HepG2 (cell line): ENCODE data around the gene ETV6. TPM values are rescaled to one million over a fixed set of nuclear protein-coding genes. Genes with fewer than 3 reads are reported as not detected.

Source experiments
- ATAC-seq: fragments of 200-7000 bp; cut with Tn5 transposase; 3 replicates; pipeline ENCODE4 v1.9.1; 2020; ENCODE audit warnings: mild to moderate bottlenecking, moderate library complexity
- BruUV-seq: library from RNA; stranded (reverse); fragments of 400-500 nt; replicated peaks from 2 replicates; lab custom pipeline; 2021; lab: Mats Ljungman, UMichigan
- CTCF ChIA-PET: fragments of 300-600 bp; formaldehyde crosslinking; extraction: SDS; loops from one replicate; lab custom pipeline; 2021; ENCODE audit warnings: low total read pairs, inconsistent platforms, low intra/inter-chr PET ratio; lab: Yijun Ruan, JAX
- POLR2A ChIA-PET: fragments of 350-600 bp; sonication (Branson Sonifier 250); formaldehyde crosslinking; loops from one replicate; lab custom pipeline; 2020; ENCODE audit warnings: antibody characterized with exemption, inconsistent platforms; lab: Yijun Ruan, JAX
- DNase-seq: peaks from one replicate; pipeline ENCODE4 v3.0.0-alpha.2; 2015; ENCODE audit warnings: low spot score
- FAIRE-seq: peaks from 3 replicates; lab custom pipeline; 2011; peaks lifted over from hg19 to GRCh38; lab: Jason Lieb, UNC
- H2AFZ ChIP-seq: one replicate; pipeline ENCODE4 v1.6.1; 2011; ENCODE audit warnings: low read length, inconsistent platforms
- H3K27ac ChIP-seq: fragments of 300-600 bp; 3 replicates; pipeline ENCODE4 v1.8.0; 2011; ENCODE audit warnings: mixed run types, mild to moderate bottlenecking, mixed read lengths, low read length, inconsistent platforms; ENCODE audit not compliant: insufficient read depth; ENCODE audit errors: extremely low read length
- H3K27me3 ChIP-seq, 2 experiments: fragments of 200-600 bp in 1 of 2; 2 replicates in 1 of 2; 3 replicates in 1 of 2; pipeline versions ENCODE4 v1.6.0 to v1.8.0; 2011; ENCODE audit warnings: low read length in 2 of 2, mild to moderate bottlenecking in 2 of 2, moderate library complexity in 2 of 2, inconsistent platforms in 1 of 2; ENCODE audit not compliant: insufficient read depth in 2 of 2, control insufficient read depth in 1 of 2
- H3K36me3 ChIP-seq, 2 experiments: fragments of 200-600 bp in 1 of 2; replicated peaks in 1 of 2; 2 replicates in 1 of 2; 3 replicates in 1 of 2; pipeline versions ENCODE4 v1.5.1 to v1.8.0; 2011; ENCODE audit warnings: low read length in 2 of 2, inconsistent platforms in 1 of 2; ENCODE audit not compliant: insufficient read depth in 2 of 2, control insufficient read depth in 1 of 2
- H3K4me1 ChIP-seq: 2 replicates; pipeline ENCODE4 v1.5.1; 2012; ENCODE audit warnings: low read length, inconsistent platforms; ENCODE audit not compliant: insufficient read depth
- H3K4me2 ChIP-seq: 2 replicates; pipeline ENCODE4 v1.6.0; 2011; ENCODE audit warnings: low read depth, low read length, inconsistent platforms
- H3K4me3 ChIP-seq, 3 experiments: fragments of 200-600 bp in 1 of 3; sonication (generic), shearing (Covaris generic) in 1 of 3; replicated peaks in 1 of 3; 2 replicates each; pipeline ENCODE4 v1.5.1; 2011 to 2016; ENCODE audit warnings: low read length in 3 of 3, inconsistent platforms in 2 of 3, low read depth in 2 of 3, mild to moderate bottlenecking in 2 of 3, control low read depth in 1 of 3, mixed read lengths in 1 of 3; ENCODE audit not compliant: insufficient read depth in 1 of 3
- H3K79me2 ChIP-seq: one replicate; pipeline ENCODE4 v1.6.1; 2011; ENCODE audit warnings: low read length, inconsistent platforms; ENCODE audit not compliant: insufficient read depth
- H3K9ac ChIP-seq: 2 replicates; pipeline ENCODE4 v1.6.0; 2011; ENCODE audit warnings: mild to moderate bottlenecking, low read depth, low read length, inconsistent platforms; ENCODE audit not compliant: insufficient read depth
- H3K9me3 ChIP-seq: 2 replicates; pipeline ENCODE4 v1.5.1; 2012; ENCODE audit warnings: mild to moderate bottlenecking, low read length
- H4K20me1 ChIP-seq: 2 replicates; pipeline ENCODE4 v1.6.0; 2011; ENCODE audit warnings: inconsistent platforms, mild to moderate bottlenecking, low read length, moderate library complexity; ENCODE audit not compliant: insufficient read depth
- CHD4 ChIP-seq: fragments of 200-600 bp; sonication (generic); IDR thresholded peaks from 2 replicates; pipeline ENCODE4 v1.7.0; 2017; ENCODE audit warnings: mild to moderate bottlenecking, low read length, borderline replicate concordance
- ESRRA ChIP-seq: sonication (generic); formaldehyde crosslinking; IDR thresholded peaks from 2 replicates; pipeline ENCODE4 v1.5.1; 2020; ENCODE audit warnings: mild to moderate bottlenecking, low read depth, missing genetic modification reagents
- KDM2A ChIP-seq: sonication (generic); formaldehyde crosslinking; IDR thresholded peaks from 2 replicates; pipeline ENCODE4 v1.4.0; 2020; ENCODE audit warnings: low read depth, missing genetic modification reagents, borderline replicate concordance
- KDM3A ChIP-seq: IDR thresholded peaks from 2 replicates; pipeline ENCODE4 v1.6.1; 2018; ENCODE audit warnings: low read depth, missing compliant biosample characterization
- MED8 ChIP-seq: sonication (generic); formaldehyde crosslinking; IDR thresholded peaks from 2 replicates; pipeline ENCODE4 v1.8.1; 2023; ENCODE audit warnings: mild to moderate bottlenecking, missing genetic modification reagents; ENCODE audit not compliant: insufficient replicate concordance
- MTA1 ChIP-seq: sonication (generic); formaldehyde crosslinking; IDR thresholded peaks from 2 replicates; pipeline ENCODE4 v1.4.0; 2020; ENCODE audit warnings: missing genetic modification reagents, mild to moderate bottlenecking, borderline replicate concordance
- MTA3 ChIP-seq: sonication (generic); formaldehyde crosslinking; IDR thresholded peaks from 2 replicates; pipeline ENCODE4 v1.4.0; 2020; ENCODE audit warnings: missing genetic modification reagents
- NFE2L1 ChIP-seq: sonication (generic); formaldehyde crosslinking; IDR thresholded peaks from 2 replicates; pipeline ENCODE4 v1.4.0; 2020; ENCODE audit warnings: missing genetic modification reagents, mild to moderate bottlenecking, borderline replicate concordance
- RBM22 ChIP-seq: fragments of 200-400 bp; formaldehyde crosslinking; optimal IDR thresholded peaks from 2 replicates; pipeline ENCODE3; 2017; ENCODE audit warnings: mild to moderate bottlenecking, low read length, moderate library complexity
- SSRP1 ChIP-seq: IDR thresholded peaks from 2 replicates; pipeline ENCODE4 v1.6.1; 2016; ENCODE audit warnings: control low read depth
- ZEB1 ChIP-seq: IDR thresholded peaks from 2 replicates; pipeline ENCODE4 v1.6.1; 2012; ENCODE audit warnings: mild to moderate bottlenecking, low read depth, inconsistent platforms; ENCODE audit not compliant: insufficient replicate concordance
- ZNF567 ChIP-seq: sonication (generic); formaldehyde crosslinking; IDR thresholded peaks from 2 replicates; pipeline ENCODE4 v1.8.1; 2023; ENCODE audit warnings: mild to moderate bottlenecking, missing genetic modification reagents, borderline replicate concordance
- WGBS: methylation state at CpG from one replicate; pipeline ENCODE4 v1.1.6; 2017; ENCODE audit warnings: low lambda C conversion rate; 5-methylcytosine and 5-hydroxymethylcytosine counted together
- in situ Hi-C: cut with HindIII; loops from 2 replicates; pipeline ENCODE4 v1.10.0; 2017; ENCODE audit warnings: low pct_unique_long_range_greater_than_20kb; ENCODE audit not compliant: extremely low pct_ligation_motif_present
- intact Hi-C: fragments of 100-400 bp; cut with micrococcal nuclease; formaldehyde crosslinking; loops from one replicate; pipeline ENCODE4 v1.10.0; 2022; ENCODE audit not compliant: unreplicated experiment
- polyA plus RNA-seq, 8 experiments: library from polyadenylated mRNA; depleted of rRNA in 3 of 8; stranded (reverse) in 7 of 8; unstranded in 1 of 8; fragments of >200 nt; fragmentation: Illumina TruSeq in 4 of 8; extraction: Trizol in 4 of 8; gene quantifications; 2 replicates each; pipeline versions ENCODE4 v1.2.1 to v1.2.3, GENCODE V29; 2011 to 2016; ENCODE audit warnings: low read depth in 4 of 8, missing spikeins in 1 of 8, mixed read lengths in 1 of 8; ENCODE audit not compliant: insufficient read depth in 1 of 8
- total RNA-seq, 5 experiments: library from RNA; depleted of rRNA; stranded (reverse); fragments of >200 nt; fragmentation: Illumina TruSeq; extraction: Trizol; gene quantifications; 2 replicates each; pipeline ENCODE4 v1.2.3, GENCODE V29; 2016; ENCODE audit warnings: low read depth in 1 of 5
- TF ChIP-seq, protein P1 (sequence below): sonication (generic); formaldehyde crosslinking; IDR thresholded peaks from 2 replicates; pipeline ENCODE4 v1.4.0; 2020; ENCODE audit warnings: mild to moderate bottlenecking, missing genetic modification reagents, borderline replicate concordance
- TF ChIP-seq, protein P2 (sequence below): sonication (generic); formaldehyde crosslinking; IDR thresholded peaks from 2 replicates; pipeline ENCODE4 v1.4.0; 2020; ENCODE audit warnings: missing genetic modification reagents
- TF ChIP-seq, protein P3 (sequence below): sonication (generic); formaldehyde crosslinking; IDR thresholded peaks from 2 replicates; pipeline ENCODE4 v1.4.0; 2020; ENCODE audit warnings: missing genetic modification reagents, borderline replicate concordance

ETV6 gene
- total and polyA plus RNA-seq, 2 of the 13 experiments (the other 11 are each of a cell fraction or from before 2014, with no cell fraction given): 2.2 to 3.0 TPM

DNA sequence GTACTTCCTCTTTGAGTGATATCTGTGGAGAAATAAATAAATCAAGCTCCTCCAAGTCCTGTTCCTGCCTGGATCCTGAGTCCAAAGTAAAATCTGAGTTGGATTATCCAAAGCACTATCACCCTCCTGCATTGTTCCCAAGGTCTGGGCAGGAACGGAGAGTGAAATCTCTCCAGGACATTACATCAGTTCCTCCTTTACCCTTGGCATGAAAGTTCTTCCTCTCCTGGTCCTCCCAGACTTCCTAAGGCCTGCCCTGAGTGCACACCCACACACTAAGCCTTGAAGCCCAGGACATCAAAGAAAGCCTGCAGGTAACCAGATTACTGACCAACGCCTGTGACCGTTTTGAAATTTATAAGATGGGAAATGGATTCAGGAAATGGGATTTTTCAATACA lies 214.5 kb downstream of the ETV6 start (continued):
- TF ChIP-seq RBM22: no peak
- TF ChIP-seq, all 625 proteins: peak for 0

DNA sequence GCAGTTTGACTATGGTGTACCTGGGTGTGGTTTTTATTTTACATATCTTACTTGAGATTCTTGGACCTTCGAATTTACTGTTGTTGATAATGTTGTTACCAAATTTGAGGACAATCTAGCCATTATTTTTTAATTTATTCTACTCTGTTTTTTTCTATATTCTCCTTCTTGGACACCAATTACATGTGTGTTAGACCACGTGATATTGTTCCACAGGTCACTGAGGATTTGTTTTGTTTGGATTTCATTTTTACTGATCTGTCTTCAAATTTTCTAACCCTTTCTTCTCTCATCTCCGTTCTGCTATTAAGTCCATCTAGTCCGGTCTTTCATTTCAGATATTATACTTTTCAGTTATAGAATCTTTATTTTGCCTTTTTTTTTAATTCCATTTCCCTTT lies 216.3 kb downstream of the ETV6 start:
- CTCF ChIA-PET: no interaction called here
- in situ Hi-C loops: no loop called here
- Histone ChIP-seq H2AFZ (no peak overlapping the region), H3K4me2 (no peak overlapping the region), H3K4me1 (peaks cover 31% of the 10 kb centered on the region), H3K36me3 (peaks cover 2 to 5% of the 10 kb centered on the region in 2 experiments), H3K9me3 (peaks cover 10% of the 10 kb centered on the region), H4K20me1 (no peaks in the 10 kb centered on the region), H3K79me2 (no peaks in the 10 kb centered on the region), H3K4me3 (no peak overlapping the region), H3K9ac (no peak overlapping the region), H3K27me3 (no peaks in the 10 kb centered on the region), H3K27ac (no peak overlapping the region)
- ATAC-seq (no peak), FAIRE-seq (no peak), DNase-seq (no peak)
- no TSS peak for BruUV-seq
- 87% methylated on average over 4 of the region's 4 CpGs for WGBS
- POLR2A ChIA-PET: no interaction called here
- intact Hi-C loops: loop anchor here (2.0 kb wide), 1 partner anchor 61 kb away; no protein-coding TSS in a partner anchor
- no peak for TF ChIP-seq ZNF567
- TF ChIP-seq SSRP1 (CRISPR knock-in tag): no peak
- TF ChIP-seq NFE2L1: no peak
- TF ChIP-seq, protein P1, sequence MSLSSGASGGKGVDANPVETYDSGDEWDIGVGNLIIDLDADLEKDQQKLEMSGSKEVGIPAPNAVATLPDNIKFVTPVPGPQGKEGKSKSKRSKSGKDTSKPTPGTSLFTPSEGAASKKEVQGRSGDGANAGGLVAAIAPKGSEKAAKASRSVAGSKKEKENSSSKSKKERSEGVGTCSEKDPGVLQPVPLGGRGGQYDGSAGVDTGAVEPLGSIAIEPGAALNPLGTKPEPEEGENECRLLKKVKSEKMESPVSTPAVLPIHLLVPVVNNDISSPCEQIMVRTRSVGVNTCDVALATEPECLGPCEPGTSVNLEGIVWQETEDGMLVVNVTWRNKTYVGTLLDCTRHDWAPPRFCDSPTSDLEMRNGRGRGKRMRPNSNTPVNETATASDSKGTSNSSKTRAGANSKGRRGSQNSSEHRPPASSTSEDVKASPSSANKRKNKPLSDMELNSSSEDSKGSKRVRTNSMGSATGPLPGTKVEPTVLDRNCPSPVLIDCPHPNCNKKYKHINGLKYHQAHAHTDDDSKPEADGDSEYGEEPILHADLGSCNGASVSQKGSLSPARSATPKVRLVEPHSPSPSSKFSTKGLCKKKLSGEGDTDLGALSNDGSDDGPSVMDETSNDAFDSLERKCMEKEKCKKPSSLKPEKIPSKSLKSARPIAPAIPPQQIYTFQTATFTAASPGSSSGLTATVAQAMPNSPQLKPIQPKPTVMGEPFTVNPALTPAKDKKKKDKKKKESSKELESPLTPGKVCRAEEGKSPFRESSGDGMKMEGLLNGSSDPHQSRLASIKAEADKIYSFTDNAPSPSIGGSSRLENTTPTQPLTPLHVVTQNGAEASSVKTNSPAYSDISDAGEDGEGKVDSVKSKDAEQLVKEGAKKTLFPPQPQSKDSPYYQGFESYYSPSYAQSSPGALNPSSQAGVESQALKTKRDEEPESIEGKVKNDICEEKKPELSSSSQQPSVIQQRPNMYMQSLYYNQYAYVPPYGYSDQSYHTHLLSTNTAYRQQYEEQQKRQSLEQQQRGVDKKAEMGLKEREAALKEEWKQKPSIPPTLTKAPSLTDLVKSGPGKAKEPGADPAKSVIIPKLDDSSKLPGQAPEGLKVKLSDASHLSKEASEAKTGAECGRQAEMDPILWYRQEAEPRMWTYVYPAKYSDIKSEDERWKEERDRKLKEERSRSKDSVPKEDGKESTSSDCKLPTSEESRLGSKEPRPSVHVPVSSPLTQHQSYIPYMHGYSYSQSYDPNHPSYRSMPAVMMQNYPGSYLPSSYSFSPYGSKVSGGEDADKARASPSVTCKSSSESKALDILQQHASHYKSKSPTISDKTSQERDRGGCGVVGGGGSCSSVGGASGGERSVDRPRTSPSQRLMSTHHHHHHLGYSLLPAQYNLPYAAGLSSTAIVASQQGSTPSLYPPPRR (CRISPR knock-in tag): no peak
- TF ChIP-seq ESRRA (CRISPR knock-in tag): no peak
- TF ChIP-seq CHD4: no peak
- TF ChIP-seq, protein P2, sequence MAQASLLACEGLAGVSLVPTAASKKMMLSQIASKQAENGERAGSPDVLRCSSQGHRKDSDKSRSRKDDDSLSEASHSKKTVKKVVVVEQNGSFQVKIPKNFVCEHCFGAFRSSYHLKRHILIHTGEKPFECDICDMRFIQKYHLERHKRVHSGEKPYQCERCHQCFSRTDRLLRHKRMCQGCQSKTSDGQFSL (CRISPR knock-in tag): no peak
- TF ChIP-seq, protein P3, sequence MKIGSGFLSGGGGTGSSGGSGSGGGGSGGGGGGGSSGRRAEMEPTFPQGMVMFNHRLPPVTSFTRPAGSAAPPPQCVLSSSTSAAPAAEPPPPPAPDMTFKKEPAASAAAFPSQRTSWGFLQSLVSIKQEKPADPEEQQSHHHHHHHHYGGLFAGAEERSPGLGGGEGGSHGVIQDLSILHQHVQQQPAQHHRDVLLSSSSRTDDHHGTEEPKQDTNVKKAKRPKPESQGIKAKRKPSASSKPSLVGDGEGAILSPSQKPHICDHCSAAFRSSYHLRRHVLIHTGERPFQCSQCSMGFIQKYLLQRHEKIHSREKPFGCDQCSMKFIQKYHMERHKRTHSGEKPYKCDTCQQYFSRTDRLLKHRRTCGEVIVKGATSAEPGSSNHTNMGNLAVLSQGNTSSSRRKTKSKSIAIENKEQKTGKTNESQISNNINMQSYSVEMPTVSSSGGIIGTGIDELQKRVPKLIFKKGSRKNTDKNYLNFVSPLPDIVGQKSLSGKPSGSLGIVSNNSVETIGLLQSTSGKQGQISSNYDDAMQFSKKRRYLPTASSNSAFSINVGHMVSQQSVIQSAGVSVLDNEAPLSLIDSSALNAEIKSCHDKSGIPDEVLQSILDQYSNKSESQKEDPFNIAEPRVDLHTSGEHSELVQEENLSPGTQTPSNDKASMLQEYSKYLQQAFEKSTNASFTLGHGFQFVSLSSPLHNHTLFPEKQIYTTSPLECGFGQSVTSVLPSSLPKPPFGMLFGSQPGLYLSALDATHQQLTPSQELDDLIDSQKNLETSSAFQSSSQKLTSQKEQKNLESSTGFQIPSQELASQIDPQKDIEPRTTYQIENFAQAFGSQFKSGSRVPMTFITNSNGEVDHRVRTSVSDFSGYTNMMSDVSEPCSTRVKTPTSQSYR: no peak
- TF ChIP-seq KDM3A (CRISPR knock-in tag): no peak
- no peak for TF ChIP-seq KDM2A (CRISPR knock-in tag)
- TF ChIP-seq MTA3: no peak
- TF ChIP-seq ZEB1: no peak
- no peak for TF ChIP-seq MED8
- TF ChIP-seq MTA1 (CRISPR knock-in tag): no peak
